Hepatocyte (in vitro differentiated cells): Measurements from ENCODE around the gene GTF3C2. TPM values are rescaled to one million over a fixed set of nuclear protein-coding genes. Genes with fewer than 3 reads are reported as not detected.

Experiments used
- DNase-seq: peaks from one replicate; pipeline ENCODE4 v3.0.0-alpha.2; 2016; ENCODE audit warnings: low spot score
- H2AFZ ChIP-seq: fragments of 200-600 bp; sonication (generic); 2 replicates; pipeline ENCODE4 v1.6.0; 2016; ENCODE audit warnings: antibody characterized with exemption, mild to moderate bottlenecking
- H3K27ac ChIP-seq: fragments of 200-600 bp; sonication (generic); 2 replicates; pipeline ENCODE4 v1.5.1; 2016; ENCODE audit warnings: mild to moderate bottlenecking
- H3K27me3 ChIP-seq: fragments of 200-600 bp; sonication (generic); 2 replicates; pipeline ENCODE4 v1.6.1; 2016
- H3K36me3 ChIP-seq: fragments of 200-600 bp; sonication (generic); replicated peaks from 2 replicates; pipeline ENCODE4 v1.5.1; 2016; ENCODE audit warnings: low read depth; ENCODE audit not compliant: insufficient read depth
- H3K4me1 ChIP-seq: fragments of 200-600 bp; sonication (generic); 2 replicates; pipeline ENCODE4 v1.5.1; 2016; ENCODE audit warnings: mild to moderate bottlenecking, moderate library complexity; ENCODE audit not compliant: insufficient read depth
- H3K4me2 ChIP-seq: fragments of 200-600 bp; sonication (generic); 2 replicates; pipeline ENCODE4 v1.6.0; 2016
- H3K4me3 ChIP-seq: fragments of 200-600 bp; sonication (generic); 2 replicates; pipeline ENCODE4 v1.5.1; 2016; ENCODE audit warnings: mild to moderate bottlenecking
- H3K79me2 ChIP-seq: fragments of 200-600 bp; sonication (generic); 2 replicates; pipeline ENCODE4 v1.6.0; 2017; ENCODE audit warnings: mild to moderate bottlenecking
- H3K9me2 ChIP-seq: fragments of 200-600 bp; sonication (generic); replicated peaks from 2 replicates; pipeline ENCODE4 v1.6.0; 2017; ENCODE audit warnings: mild to moderate bottlenecking; ENCODE audit not compliant: insufficient read depth
- H3K9me3 ChIP-seq: fragments of 200-600 bp; sonication (generic); 2 replicates; pipeline ENCODE4 v1.5.1; 2016; ENCODE audit warnings: low read depth, mild to moderate bottlenecking
- H4K20me1 ChIP-seq: fragments of 200-600 bp; sonication (generic); 2 replicates; pipeline ENCODE4 v1.6.0; 2016; ENCODE audit warnings: mild to moderate bottlenecking; ENCODE audit not compliant: insufficient read depth, poor library complexity, severe bottlenecking
- CTCF ChIP-seq: fragments of 200-600 bp; sonication (generic); IDR thresholded peaks from 2 replicates; pipeline ENCODE4 v1.5.1; 2016; ENCODE audit warnings: antibody characterized with exemption, mild to moderate bottlenecking; ENCODE audit not compliant: poor library complexity
- EZH2 ChIP-seq: fragments of 200-600 bp; sonication (generic); IDR thresholded peaks from 2 replicates; pipeline ENCODE4 v1.6.1; 2016; ENCODE audit warnings: antibody characterized with exemption, mild to moderate bottlenecking, borderline replicate concordance
- EZH2phosphoT487 ChIP-seq: fragments of 200-600 bp; sonication (generic); IDR thresholded peaks from one replicate; pipeline ENCODE4 v1.6.1; 2018; ENCODE audit warnings: antibody characterized with exemption, mild to moderate bottlenecking, low read depth, moderate library complexity; ENCODE audit not compliant: unreplicated experiment, severe bottlenecking
- WGBS: methylation state at CpG from one replicate; pipeline ENCODE4 v1.1.6; 2016; ENCODE audit warnings: low lambda C conversion rate; ENCODE audit errors: missing lambda C conversion rate; 5-methylcytosine and 5-hydroxymethylcytosine counted together
- polyA plus RNA-seq: library from polyadenylated mRNA; unstranded; fragments of >200 nt; fragmentation: Nextera tagmentation; extraction: Ambion mirVana; gene quantifications from 2 replicates; pipeline ENCODE4 v1.2.1, GENCODE V29; 2016
- total RNA-seq: library from RNA; depleted of rRNA; stranded (reverse); fragments of >200 nt; gene quantifications from 2 replicates; pipeline ENCODE4 v1.2.3, GENCODE V29; 2014

The GTF3C2 gene
- total and polyA plus RNA-seq, 2 experiments from 2014 or later: 46.8 to 51.3 TPM

GRCh38 chr2:27281855-27282559, 74.6 kb downstream of the GTF3C2 start, which contains the start of gene TRIM54:
Gene TRIM54, plus strand, starts transcription at chr2:27282429. Its CDS starts 303 bp downstream, at chr2:27282732.
- no peak within 1 kb of the TSS for H3K4me2 ChIP-seq
- H3K79me2 ChIP-seq: no peaks in the 10 kb centered on the region

GRCh38 chr2:27281442-27281841, 75.1 kb downstream of the GTF3C2 start:
- no peaks in the 10 kb centered on the region for H3K9me3 ChIP-seq
- no peaks in the 10 kb centered on the region for H3K36me3 ChIP-seq
- no peaks in the 10 kb centered on the region for H3K9me2 ChIP-seq
- no peak overlapping the region for H3K4me3 ChIP-seq
- H2AFZ ChIP-seq: no peak overlapping the region
- no peak overlapping the region for H3K27ac ChIP-seq
- no peak overlapping the region for H3K4me2 ChIP-seq
- H4K20me1 ChIP-seq: no peaks in the 10 kb centered on the region
- 81% methylated on average over 3 of the region's 3 CpGs for WGBS
- DNase-seq: no peak
- TF ChIP-seq CTCF (no peak), EZH2 (no peak), EZH2phosphoT487 (no peak)
- no peaks in the 10 kb centered on the region for H3K4me1 ChIP-seq
- H3K27me3 ChIP-seq: peaks cover 17% of the 10 kb centered on the region
- H3K79me2 ChIP-seq: no peaks in the 10 kb centered on the region

More at GRCh38 chr2:27281855-27282559, 74.6 kb downstream of the GTF3C2 start, which contains the start of gene TRIM54:
- Histone ChIP-seq H3K4me3 (no peak within 1 kb of the TSS), H2AFZ (no peak within 1 kb of the TSS), H3K27ac (no peak within 1 kb of the TSS), H3K9me2 (no peaks in the 10 kb centered on the region), H4K20me1 (no peaks in the 10 kb centered on the region), H3K27me3 (peaks cover 17% of the 10 kb centered on the region), H3K9me3 (no peaks in the 10 kb centered on the region), H3K36me3 (no peaks in the 10 kb centered on the region), H3K4me1 (no peaks in the 10 kb centered on the region)
- WGBS: 75% methylated on average over 5 of the region's 5 CpGs
- DNase-seq: no peak
- no peak for TF ChIP-seq CTCF
- no peak for TF ChIP-seq EZH2
- no peak for TF ChIP-seq EZH2phosphoT487

GRCh38 chr2:27280826-27281225, 75.7 kb downstream of the GTF3C2 start:
- Histone ChIP-seq H3K9me3 (no peaks in the 10 kb centered on the region), H3K36me3 (no peaks in the 10 kb centered on the region), H3K9me2 (no peaks in the 10 kb centered on the region), H3K4me2 (no peak overlapping the region), H4K20me1 (no peaks in the 10 kb centered on the region), H3K79me2 (no peaks in the 10 kb centered on the region), H3K27ac (no peak overlapping the region), H3K4me1 (no peaks in the 10 kb centered on the region), H3K27me3 (peaks cover 17% of the 10 kb centered on the region), H3K4me3 (no peak overlapping the region), H2AFZ (no peak overlapping the region)
- 78% methylated on average over 3 of the region's 3 CpGs for WGBS
- DNase-seq: no peak
- TF ChIP-seq EZH2phosphoT487 (no peak), CTCF (no peak), EZH2 (no peak)
